Mesodermal cell (in vitro differentiated cells): ENCODE results near the gene RNASE8.

Experiments used
- H3K27ac ChIP-seq: 2 replicates; pipeline ENCODE4 v1.7.0; 2013; ENCODE audit warnings: mild to moderate bottlenecking, low read depth, low read length, moderate library complexity; ENCODE audit not compliant: severe bottlenecking
- H3K36me3 ChIP-seq: 2 replicates; pipeline ENCODE4 v1.7.1; 2013; ENCODE audit warnings: mild to moderate bottlenecking, low read length, moderate library complexity; ENCODE audit not compliant: control insufficient read depth, insufficient read depth
- H3K4me1 ChIP-seq: one replicate; pipeline ENCODE4 v1.7.1; 2013; ENCODE audit warnings: mild to moderate bottlenecking, low read length; ENCODE audit not compliant: insufficient read depth, control insufficient read depth, poor library complexity, severe bottlenecking
- H3K4me3 ChIP-seq: 2 replicates; pipeline ENCODE4 v1.7.0; 2013; ENCODE audit warnings: low read length, control low read depth, mild to moderate bottlenecking; ENCODE audit not compliant: insufficient read depth, poor library complexity, severe bottlenecking; ENCODE audit errors: extremely low read depth
- H3K9me3 ChIP-seq: 2 replicates; pipeline ENCODE4 v1.7.1; 2013; ENCODE audit warnings: mild to moderate bottlenecking, low read length, moderate library complexity; ENCODE audit not compliant: control insufficient read depth
- WGBS, 2 experiments: methylation state at CpG; one replicate each; pipeline ENCODE4 v1.1.5; 2013; ENCODE audit warnings: missing lambda C conversion rate in 2 of 2; ENCODE audit not compliant: insufficient coverage in 2 of 2; 5-methylcytosine and 5-hydroxymethylcytosine counted together

Gene RNASE8

GRCh38 chr14:21041676-21042433 lies 15.8 kb upstream of the RNASE8 start, which contains the start of gene RNASE7:
Gene RNASE7 (plus strand): TSS chr14:21042362. CDS start chr14:21042993, 631 bp downstream.
- WGBS, 2 experiments, result 79 to 95% methylated on average over 6 to 8 of the region's 11 CpGs

GRCh38 chr14:21042918-21043317 lies 14.7 kb upstream of the RNASE8 start:
- no peak overlapping the region for H3K4me3 ChIP-seq
- WGBS, 2 experiments, result 86 to 87% methylated on average over 6 to 8 of the region's 8 CpGs
- no peak overlapping the region for H3K27ac ChIP-seq
- no peaks in the 10 kb centered on the region for H3K36me3 ChIP-seq
- peaks cover 31% of the 10 kb centered on the region for H3K4me1 ChIP-seq
- no peaks in the 10 kb centered on the region for H3K9me3 ChIP-seq

More at GRCh38 chr14:21041676-21042433, 15.8 kb upstream of the RNASE8 start, which contains the start of gene RNASE7:
- Histone ChIP-seq H3K9me3 (no peaks in the 10 kb centered on the region), H3K4me1 (peaks cover 31% of the 10 kb centered on the region), H3K36me3 (no peaks in the 10 kb centered on the region), H3K27ac (no peak within 1 kb of the TSS), H3K4me3 (no peak within 1 kb of the TSS)

- Histone ChIP-seq H3K27ac (no peak overlapping the region), H3K4me1 (peaks cover 27% of the 10 kb centered on the region), H3K4me3 (no peak overlapping the region), H3K36me3 (no peaks in the 10 kb centered on the region), H3K9me3 (no peaks in the 10 kb centered on the region)
- WGBS, 2 experiments, result no CpG with 5 or more reads among the region's 2 CpGs
Measured at GRCh38 chr14:21043387-21043973, 14.1 kb upstream of the RNASE8 start.

- Histone ChIP-seq H3K27ac (no peak overlapping the region), H3K4me1 (peaks cover 23% of the 10 kb centered on the region)
Measured at GRCh38 chr14:21043974-21044618, 13.5 kb upstream of the RNASE8 start.

GRCh38 chr14:21047378-21047781 lies 10.2 kb upstream of the RNASE8 start:
- H3K36me3 ChIP-seq, result no peaks in the 10 kb centered on the region
- H3K4me3 ChIP-seq, result no peak overlapping the region
- no peak overlapping the region for H3K27ac ChIP-seq
- H3K9me3 ChIP-seq, result no peaks in the 10 kb centered on the region
- WGBS, 2 experiments, result 100% methylated on average over 1 to 2 of the region's 2 CpGs
- H3K4me1 ChIP-seq, result peaks cover 13% of the 10 kb centered on the region

More at GRCh38 chr14:21043974-21044618, 13.5 kb upstream of the RNASE8 start:
- WGBS, 2 experiments, result 71 to 79% methylated on average over 2 to 3 of the region's 6 CpGs
- no peaks in the 10 kb centered on the region for H3K9me3 ChIP-seq
- no peak overlapping the region for H3K4me3 ChIP-seq
- H3K36me3 ChIP-seq, result no peaks in the 10 kb centered on the region

- Histone ChIP-seq H3K4me3 (no peak overlapping the region), H3K4me1 (peaks cover 9% of the 10 kb centered on the region), H3K36me3 (no peaks in the 10 kb centered on the region), H3K9me3 (no peaks in the 10 kb centered on the region), H3K27ac (no peak overlapping the region)
- 90 to 100% methylated on average over 1 to 2 of the region's 2 CpGs for WGBS, 2 experiments
Measured at GRCh38 chr14:21048638-21049037, 9.0 kb upstream of the RNASE8 start.

- no peaks in the 10 kb centered on the region for H3K36me3 ChIP-seq
- no peak overlapping the region for H3K27ac ChIP-seq
- no peak overlapping the region for H3K4me3 ChIP-seq
- H3K9me3 ChIP-seq, result no peaks in the 10 kb centered on the region
- WGBS, 2 experiments, result 100% methylated on average over 1 of the region's 3 CpGs; no CpG with 5 or more reads in 1 of the 2 experiments
- H3K4me1 ChIP-seq, result peaks cover 3% of the 10 kb centered on the region
Measured at GRCh38 chr14:21049271-21049673, 8.3 kb upstream of the RNASE8 start.

GRCh38 chr14:21050597-21050996 lies 7.0 kb upstream of the RNASE8 start:
- Histone ChIP-seq H3K9me3 (no peaks in the 10 kb centered on the region), H3K4me1 (peaks cover 3% of the 10 kb centered on the region), H3K4me3 (no peak overlapping the region), H3K27ac (no peak overlapping the region), H3K36me3 (no peaks in the 10 kb centered on the region)
- 92 to 100% methylated on average over 1 of the region's 3 CpGs for WGBS, 2 experiments

- WGBS, 2 experiments, result 89% methylated on average over 16 to 18 of the region's 20 CpGs
- Histone ChIP-seq H3K4me1 (peaks cover 3% of the 10 kb centered on the region), H3K9me3 (no peaks in the 10 kb centered on the region), H3K27ac (no peak overlapping the region), H3K4me3 (no peak overlapping the region), H3K36me3 (no peaks in the 10 kb centered on the region)
Measured at GRCh38 chr14:21053184-21054122, 4.2 kb upstream of the RNASE8 start.

GRCh38 chr14:21054123-21054767 lies 3.4 kb upstream of the RNASE8 start:
- Histone ChIP-seq H3K4me3 (no peak overlapping the region), H3K27ac (no peak overlapping the region), H3K4me1 (peaks cover 3% of the 10 kb centered on the region), H3K36me3 (no peaks in the 10 kb centered on the region), H3K9me3 (no peaks in the 10 kb centered on the region)
- 92% methylated on average over 2 of the region's 3 CpGs for WGBS, 2 experiments
